K562 (cell line): ENCODE results near the gene ZNF428. TPM values are rescaled to one million over a fixed set of nuclear protein-coding genes. Genes with fewer than 3 reads are reported as not detected.

Source experiments
- ATAC-seq: fragments of 200-7000 bp; cut with Tn5 transposase; 3 replicates; pipeline ENCODE4 v1.9.1; 2020; ENCODE audit warnings: moderate library complexity
- BruUV-seq: library from RNA; stranded (reverse); fragments of 400-500 nt; replicated peaks from 2 replicates; lab custom pipeline; 2021; lab: Mats Ljungman, UMichigan
- CTCF ChIA-PET: fragments of 300-600 bp; formaldehyde crosslinking; extraction: SDS; loops from one replicate; lab custom pipeline; 2021; ENCODE audit warnings: low intra/inter-chr PET ratio; lab: Yijun Ruan, JAX
- POLR2A ChIA-PET: fragments of 300-600, 350-650 bp; sonication (Branson Sonifier 250); formaldehyde crosslinking; extraction: SDS; loops from one replicate; lab custom pipeline; 2021; ENCODE audit warnings: antibody characterized with exemption, inconsistent platforms; lab: Yijun Ruan, JAX
- DNase-seq, 4 experiments: peaks; one replicate each; pipeline versions ENCODE4 v3.0.0 to v3.0.0-alpha.2; 2011 to 2018; ENCODE audit warnings: low spot score in 3 of 4, mixed read lengths in 3 of 4; ENCODE audit errors: extremely low read depth in 1 of 4
- FAIRE-seq: peaks from 2 replicates; lab custom pipeline; 2011; peaks lifted over from hg19 to GRCh38; lab: Jason Lieb, UNC
- H2AFZ ChIP-seq: 2 replicates; pipeline ENCODE4 v1.6.0; 2011; ENCODE audit warnings: low read depth, low read length, control low read depth, inconsistent platforms
- H3K27ac ChIP-seq: fragments of 200-600 bp; 3 replicates; pipeline ENCODE4 v1.8.0; 2011; ENCODE audit warnings: low read depth, mild to moderate bottlenecking, control low read depth, inconsistent platforms, low read length, moderate library complexity, mixed read lengths; ENCODE audit errors: extremely low read depth
- H3K27me3 ChIP-seq, 2 experiments: fragments of 300-600 bp in 1 of 2; 2 replicates in 1 of 2; 3 replicates in 1 of 2; pipeline versions ENCODE4 v1.6.0 to v1.8.0; 2011; ENCODE audit warnings: inconsistent platforms in 2 of 2, low read length in 2 of 2, mild to moderate bottlenecking in 1 of 2, mixed read lengths in 1 of 2, moderate library complexity in 1 of 2; ENCODE audit not compliant: control insufficient read depth in 2 of 2, insufficient read depth in 2 of 2
- H3K36me3 ChIP-seq: fragments of 300-600 bp; 3 replicates; pipeline ENCODE4 v1.8.0; 2011; ENCODE audit warnings: mild to moderate bottlenecking, low read length, inconsistent platforms; ENCODE audit not compliant: control insufficient read depth, insufficient read depth
- H3K4me1 ChIP-seq, 2 experiments: fragments of 200-600 bp in 1 of 2; replicated peaks in 1 of 2; 2 replicates in 1 of 2; 3 replicates in 1 of 2; pipeline versions ENCODE4 v1.5.1 to v1.8.0; 2011; ENCODE audit warnings: inconsistent platforms in 2 of 2, low read length in 2 of 2, mild to moderate bottlenecking in 1 of 2, mixed read lengths in 1 of 2, moderate library complexity in 1 of 2; ENCODE audit not compliant: control insufficient read depth in 2 of 2, insufficient read depth in 2 of 2
- H3K4me2 ChIP-seq: 2 replicates; pipeline ENCODE4 v1.6.1; 2011; ENCODE audit warnings: low read length, control low read depth, inconsistent platforms, mixed read lengths; ENCODE audit not compliant: insufficient read depth
- H3K4me3 ChIP-seq: fragments of 200-600 bp; sonication (generic), shearing (Covaris generic); 2 replicates; pipeline ENCODE4 v1.5.1; 2016; ENCODE audit warnings: control low read depth, inconsistent platforms
- H3K79me2 ChIP-seq: fragments of 200-600 bp; 3 replicates; pipeline ENCODE4 v1.8.0; 2011; ENCODE audit warnings: low read length, inconsistent platforms; ENCODE audit not compliant: control insufficient read depth, insufficient read depth
- H3K9ac ChIP-seq, 2 experiments: 2 replicates each; pipeline versions ENCODE4 v1.6.0 to v1.6.1; 2011; ENCODE audit warnings: low read depth in 2 of 2, low read length in 2 of 2, control low read depth in 1 of 2, inconsistent platforms in 1 of 2, mild to moderate bottlenecking in 1 of 2, mixed read lengths in 1 of 2; ENCODE audit not compliant: insufficient read depth in 1 of 2
- H3K9me1 ChIP-seq: one replicate; pipeline ENCODE4 v1.6.0; 2011; ENCODE audit warnings: inconsistent platforms, mild to moderate bottlenecking, low read length, moderate library complexity; ENCODE audit not compliant: control insufficient read depth, insufficient read depth
- H3K9me3 ChIP-seq: replicated peaks from 2 replicates; pipeline ENCODE4 v1.5.1; 2011; ENCODE audit warnings: low read depth, low read length, inconsistent platforms; ENCODE audit not compliant: control insufficient read depth, insufficient read depth
- H4K20me1 ChIP-seq: replicated peaks from 2 replicates; pipeline ENCODE4 v1.6.1; 2011; ENCODE audit warnings: low read length, inconsistent platforms, mixed read lengths; ENCODE audit not compliant: control insufficient read depth, insufficient read depth
- BCOR ChIP-seq: fragments of 450-650 bp; IDR thresholded peaks from 2 replicates; pipeline ENCODE4 v1.6.1; 2016
- ESRRA ChIP-seq: fragments of 450-650 bp; IDR thresholded peaks from 2 replicates; pipeline ENCODE4 v1.6.1; 2014; ENCODE audit warnings: low read depth, mild to moderate bottlenecking, moderate library complexity, borderline replicate concordance
- FOXM1 ChIP-seq, 2 experiments: fragments of 450-650 bp in 1 of 2; sonication (generic) in 1 of 2; formaldehyde crosslinking in 1 of 2; IDR thresholded peaks; 2 replicates each; pipeline versions ENCODE4 v1.6.1 to v1.9.0; 2017 to 2022; ENCODE audit warnings: low read depth in 2 of 2, mild to moderate bottlenecking in 2 of 2, missing genetic modification reagents in 1 of 2, moderate library complexity in 1 of 2
- HNRNPK ChIP-seq: fragments of 200-400 bp; formaldehyde crosslinking; IDR thresholded peaks from one replicate; pipeline ENCODE4 v1.6.1; 2018; ENCODE audit warnings: mild to moderate bottlenecking, low read depth, low read length; ENCODE audit not compliant: poor library complexity, severe bottlenecking
- HNRNPL ChIP-seq: fragments of 200-400 bp; formaldehyde crosslinking; IDR thresholded peaks from 2 replicates; pipeline ENCODE4 v1.6.1; 2017; ENCODE audit warnings: low read depth, mild to moderate bottlenecking, low read length
- MYC ChIP-seq, 2 experiments: fragments of 250-450 bp in 1 of 2; sonication (Bioruptor Pico) in 1 of 2; IDR thresholded peaks; 2 replicates each; pipeline versions ENCODE4 v1.5.1 to v1.6.1; 2012 to 2021; ENCODE audit warnings: low read depth in 2 of 2, borderline replicate concordance in 1 of 2, improper control_type of control experiment in 1 of 2, low read length in 1 of 2, mild to moderate bottlenecking in 1 of 2, moderate library complexity in 1 of 2
- NCOA2 ChIP-seq, 2 experiments: fragments of 450-650 bp; IDR thresholded peaks; 2 replicates each; pipeline ENCODE4 v1.6.1; 2018; ENCODE audit warnings: mild to moderate bottlenecking in 2 of 2, moderate library complexity in 1 of 2; ENCODE audit not compliant: partially characterized antibody in 2 of 2
- NFIC ChIP-seq: fragments of 450-650 bp; IDR thresholded peaks from 2 replicates; pipeline ENCODE4 v1.6.1; 2017; ENCODE audit warnings: mild to moderate bottlenecking, inconsistent platforms
- ZFP36 ChIP-seq: fragments of 150-350 bp; IDR thresholded peaks from 2 replicates; pipeline ENCODE4 v1.6.1; 2018; ENCODE audit warnings: low read length, low read depth; ENCODE audit not compliant: partially characterized antibody
- ZNF384 ChIP-seq: IDR thresholded peaks from 2 replicates; pipeline ENCODE4 v1.6.1; 2012; ENCODE audit warnings: low read depth, low read length, improper control_type of control experiment
- ZNF444 ChIP-seq: fragments of 250-450 bp; sonication (Bioruptor Pico); IDR thresholded peaks from 2 replicates; pipeline ENCODE4 v1.4.0; 2020; ENCODE audit warnings: mild to moderate bottlenecking, moderate library complexity
- ZNF589 ChIP-seq: fragments of 200-800 bp; sonication (Bioruptor generic); IDR thresholded peaks from 2 replicates; pipeline ENCODE4 v1.6.1; 2016; ENCODE audit warnings: low read depth, missing genetic modification characterization, missing compliant biosample characterization
- ZNF644 ChIP-seq: fragments of 200-800 bp; sonication (Bioruptor generic); IDR thresholded peaks from 2 replicates; pipeline ENCODE4 v1.6.1; 2016; ENCODE audit warnings: low read depth, missing genetic modification characterization, missing compliant biosample characterization
- ZNF696 ChIP-seq: fragments of 250-450 bp; sonication (Bioruptor Pico); conservative IDR thresholded peaks from 2 replicates; pipeline ENCODE4 v1.4.0; 2020; ENCODE audit warnings: mild to moderate bottlenecking, moderate library complexity
- WGBS: fragments of 100-300 bp; shearing (Covaris generic); methylation state at CpG from one replicate; pipeline ENCODE4 v1.1.6; 2016; ENCODE audit warnings: low coverage, mixed read lengths; ENCODE audit not compliant: insufficient coverage; ENCODE audit errors: missing lambda C conversion rate; 5-methylcytosine and 5-hydroxymethylcytosine counted together
- in situ Hi-C: fragments of 300-500 bp; cut with MboI; formaldehyde crosslinking; loops from 4 replicates; pipeline ENCODE4 v1.15.0; 2018; ENCODE audit warnings: inconsistent platforms, mixed read lengths
- intact Hi-C: fragments of 100-400 bp; cut with micrococcal nuclease; formaldehyde crosslinking; loops from 2 replicates; pipeline ENCODE4 v1.14.2; 2022
- polyA plus RNA-seq, 8 experiments: library from polyadenylated mRNA; depleted of rRNA in 4 of 8; stranded (reverse) in 5 of 8; unstranded in 3 of 8; fragments of >200 nt; fragmentation: Nextera tagmentation in 2 of 8; fragmentation: Illumina TruSeq in 1 of 8; extraction: Ambion mirVana in 2 of 8; extraction: Trizol in 1 of 8; gene quantifications; 2 replicates each; pipeline versions ENCODE4 v1.2.1 to v1.2.3, GENCODE V29; 2011 to 2014; ENCODE audit warnings: inconsistent platforms in 1 of 8, missing spikeins in 1 of 8
- total RNA-seq, 7 experiments: library from RNA; depleted of rRNA in 6 of 7; stranded (reverse); fragments of >200 nt in 6 of 7; fragmentation: Illumina TruSeq in 2 of 7; extraction: Trizol in 2 of 7; gene quantifications; 2 replicates each; pipeline versions ENCODE4 v1.2.1 to v1.2.3, GENCODE V29; 2011 to 2021; ENCODE audit warnings: low replicate concordance in 1 of 7

Gene ZNF428
- total and polyA plus RNA-seq, 9 of the 15 experiments (the other 6 are each of a cell fraction or from before 2014, with no cell fraction given): 0.15 to 85.7 (median 15.9) TPM

DNA sequence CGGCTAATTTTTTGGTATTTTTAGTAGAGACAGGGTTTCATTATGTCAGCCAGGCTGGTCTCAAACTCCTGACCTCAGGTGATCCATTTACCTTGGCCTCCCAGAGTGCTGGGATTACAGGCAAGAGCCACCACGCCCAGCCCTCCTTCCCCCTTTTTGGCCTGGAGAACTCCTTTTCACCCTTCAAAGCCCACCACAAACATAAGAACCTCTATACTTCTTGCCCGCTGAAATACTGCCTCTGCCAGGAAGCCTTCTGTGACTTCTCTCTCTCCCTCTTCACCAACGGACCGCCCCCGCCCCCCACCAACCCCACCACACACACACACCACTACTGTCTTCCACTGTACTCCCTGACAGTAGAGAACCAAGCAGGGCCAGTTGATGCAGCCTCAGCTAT is 2.5 kb downstream of the ZNF428 start:
- ChIA-PET CTCF (no interaction called here), POLR2A (interaction anchor here (0.6 to 6.0 kb wide), 4 partner anchors 12 to 906 kb away, joined by 3 to 35 read pairs (median 3); partner anchors contain the start of genes IRGQ and ZNF576)
- in situ Hi-C loops (no loop called here), intact Hi-C loops (no loop called here)
- Histone ChIP-seq H4K20me1 (no peaks in the 10 kb centered on the region), H3K4me2 (no peak overlapping the region), H3K9me3 (no peaks in the 10 kb centered on the region), H3K79me2 (peaks cover 49% of the 10 kb centered on the region), H3K36me3 (peaks cover 24% of the 10 kb centered on the region; the same call in 2 of the 3 replicates), H3K27me3 (no peaks in the 10 kb centered on the region), H2AFZ (no peak overlapping the region), H3K27ac (peak overlapping the region; percentile 40; the same call in 1 of the 3 replicates), H3K9me1 (no peaks in the 10 kb centered on the region), H3K4me3 (no peak overlapping the region), H3K9ac (peak overlapping the region in 1 of 2 experiments; percentile 19; a peak in 1 of 4 replicates), H3K4me1 (peaks cover 35 to 55% of the 10 kb centered on the region in 2 experiments)
- FAIRE-seq (no peak), DNase-seq (no peak), ATAC-seq (no peak)
- BruUV-seq: no TSS peak
- TF ChIP-seq MYC (IDR thresholded peaks at IDR 0.05; ENCODE audit: low read depth, low read length): no peak
- TF ChIP-seq MYC (CRISPR knock-in tag; IDR thresholded peaks at IDR 0.05; ENCODE audit: borderline replicate concordance, low read depth): no peak
- 0 out of 2 replicates have a peak, but pooled peaks have one; percentile 16 for TF ChIP-seq BCOR
- TF ChIP-seq ESRRA: no peak
- TF ChIP-seq NCOA2 (IDR thresholded peaks at IDR 0.05; ENCODE audit: partially characterized antibody in 2 of 2): no peak
- no peak for TF ChIP-seq ZNF444 (CRISPR knock-in tag)
- no peak for TF ChIP-seq HNRNPL
- TF ChIP-seq ZFP36: peak; percentile 82
- no peak for TF ChIP-seq ZNF644 (tag)
- TF ChIP-seq NFIC: no peak
- no peak for TF ChIP-seq FOXM1 (IDR thresholded peaks at IDR 0.05; ENCODE audit: low read depth)
- no peak for TF ChIP-seq FOXM1 (CRISPR knock-in tag; IDR thresholded peaks at IDR 0.05; ENCODE audit: low read depth)
- no peak for TF ChIP-seq ZNF696 (CRISPR knock-in tag)
- TF ChIP-seq HNRNPK: no peak
- TF ChIP-seq ZNF384: no peak
- TF ChIP-seq ZNF589 (CRISPR knock-in tag): no peak
- 44% methylated on average over 2 of the region's 6 CpGs for WGBS
